SW480 (cell line): ENCODE results near the gene KDM8.

Experiments used
- DNase-seq: peaks from one replicate; pipeline ENCODE4 v3.0.0-alpha.2; 2016; ENCODE audit warnings: low spot score

The KDM8 gene

DNA sequence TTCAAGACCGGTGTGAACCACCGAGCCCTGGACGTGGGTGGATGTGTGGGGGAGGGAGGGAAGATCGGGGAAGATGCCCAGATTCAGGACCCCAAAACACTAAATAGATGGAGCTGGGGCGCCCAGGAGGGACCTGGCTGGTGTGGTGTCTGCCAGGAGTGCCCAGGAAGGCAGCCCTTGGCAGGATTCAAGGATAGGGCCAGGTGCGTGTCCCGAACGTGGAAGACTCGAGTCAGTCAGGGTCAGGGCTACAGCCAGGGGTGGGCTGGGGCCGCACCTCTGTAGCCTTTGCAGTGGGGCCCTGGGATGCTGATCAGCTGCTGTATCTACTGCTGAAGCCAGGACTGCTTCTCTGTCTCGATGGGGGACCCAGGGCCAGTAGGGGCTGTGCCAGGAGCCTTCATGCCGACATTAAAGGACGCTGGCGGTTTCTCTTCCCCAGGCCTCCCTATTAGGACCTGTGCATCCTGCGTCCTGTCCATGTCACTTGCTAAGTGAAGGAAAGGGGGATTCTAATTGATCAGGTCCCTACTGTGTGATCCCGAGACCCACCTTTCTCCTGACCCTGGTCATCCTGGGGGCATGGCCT is 13.1 kb downstream of the KDM8 start:
- no peak for DNase-seq

DNA sequence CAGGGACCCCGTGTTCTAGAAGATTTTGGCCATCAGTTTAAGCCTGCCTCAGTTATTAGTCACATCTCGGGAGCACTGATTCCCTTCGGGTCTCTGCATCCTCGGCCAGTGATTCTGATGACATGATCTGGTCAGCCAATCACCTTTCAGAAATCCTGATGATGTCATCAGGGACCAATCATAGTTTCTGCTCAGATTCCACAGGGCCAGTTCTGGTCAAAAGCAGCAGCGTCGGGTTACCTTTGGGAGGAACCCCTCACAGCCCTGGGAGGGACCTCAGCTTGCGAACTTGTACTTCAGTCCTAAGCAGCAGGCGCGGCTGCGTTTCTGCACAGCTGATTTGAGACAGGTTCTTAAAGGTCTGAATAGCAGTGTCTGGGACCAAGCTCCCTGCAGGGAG is 13.9 kb downstream of the KDM8 start:
- no peak for DNase-seq

DNA sequence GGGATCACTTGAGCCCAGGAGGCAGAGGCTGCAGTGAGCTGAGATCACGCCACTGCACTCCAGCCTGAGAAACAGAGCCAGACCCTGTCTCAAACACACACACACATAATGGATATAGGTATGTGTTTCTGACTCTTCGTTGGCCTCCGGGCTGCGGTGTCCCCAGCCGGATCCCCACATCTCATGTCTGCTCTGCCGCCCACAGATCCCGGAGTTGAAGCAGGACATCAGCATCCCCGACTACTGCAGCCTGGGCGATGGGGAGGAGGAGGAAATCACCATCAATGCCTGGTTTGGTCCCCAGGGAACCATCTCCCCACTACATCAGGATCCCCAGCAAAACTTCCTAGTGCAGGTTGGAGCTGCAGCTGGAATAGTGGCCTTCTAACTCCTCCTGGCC is 15.4 kb downstream of the KDM8 start:
- DNase-seq, result no peak

DNA sequence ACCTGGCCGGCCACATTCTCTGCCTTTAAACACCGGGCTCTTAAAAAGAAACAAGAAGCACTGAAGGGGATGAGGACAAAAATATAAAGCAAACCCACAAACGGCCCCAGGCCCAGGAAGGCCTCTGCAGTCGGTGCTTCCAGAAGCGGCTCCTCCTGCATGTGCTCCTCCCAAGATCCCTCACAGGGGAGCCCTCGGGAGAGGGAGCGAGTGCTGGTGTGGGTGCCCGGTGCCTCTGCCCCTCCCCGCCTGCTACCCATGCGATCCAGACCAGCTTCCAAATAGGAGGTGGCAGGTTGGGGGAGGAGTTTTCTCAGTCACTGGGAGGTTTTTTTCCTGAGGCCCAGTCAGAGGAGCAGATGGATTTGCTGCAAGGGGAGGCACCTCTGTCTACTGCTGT is 15.8 kb downstream of the KDM8 start:
- no peak for DNase-seq

DNA sequence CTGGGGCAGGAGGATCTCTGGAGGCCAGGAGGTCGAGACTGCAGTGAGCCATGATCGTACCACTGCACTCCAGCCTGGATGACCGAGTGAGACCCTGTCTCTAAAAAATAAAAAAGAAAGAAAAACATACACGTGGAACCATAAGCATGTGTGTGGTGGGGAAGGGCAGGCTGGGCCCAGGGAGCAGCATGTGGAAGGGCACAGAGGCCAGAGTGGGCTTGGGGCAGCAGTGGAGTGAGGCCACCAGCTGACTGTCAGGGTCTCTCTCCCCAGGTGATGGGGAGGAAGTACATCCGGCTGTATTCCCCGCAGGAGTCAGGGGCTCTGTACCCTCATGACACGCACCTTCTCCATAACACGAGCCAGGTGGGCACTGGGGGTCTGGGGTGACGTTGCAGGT is 16.8 kb downstream of the KDM8 start:
- no peak for DNase-seq

DNA sequence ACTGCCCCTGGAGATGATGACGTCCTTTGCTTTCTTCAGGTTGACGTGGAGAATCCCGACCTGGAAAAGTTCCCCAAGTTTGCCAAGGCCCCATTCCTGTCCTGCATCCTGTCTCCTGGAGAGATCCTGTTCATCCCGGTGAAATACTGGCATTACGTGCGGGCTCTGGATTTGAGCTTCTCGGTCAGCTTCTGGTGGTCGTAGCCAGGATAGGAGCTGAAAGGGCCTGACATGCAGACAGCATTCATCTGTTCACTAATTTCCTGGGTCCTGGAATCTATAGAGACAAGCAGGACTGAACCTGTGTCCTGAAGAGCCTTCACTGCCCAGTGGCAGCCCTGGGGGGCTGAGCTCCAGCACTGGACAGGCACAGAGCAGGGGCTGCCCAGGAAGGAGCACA is 17.2 kb downstream of the KDM8 start:
- no peak for DNase-seq

DNA sequence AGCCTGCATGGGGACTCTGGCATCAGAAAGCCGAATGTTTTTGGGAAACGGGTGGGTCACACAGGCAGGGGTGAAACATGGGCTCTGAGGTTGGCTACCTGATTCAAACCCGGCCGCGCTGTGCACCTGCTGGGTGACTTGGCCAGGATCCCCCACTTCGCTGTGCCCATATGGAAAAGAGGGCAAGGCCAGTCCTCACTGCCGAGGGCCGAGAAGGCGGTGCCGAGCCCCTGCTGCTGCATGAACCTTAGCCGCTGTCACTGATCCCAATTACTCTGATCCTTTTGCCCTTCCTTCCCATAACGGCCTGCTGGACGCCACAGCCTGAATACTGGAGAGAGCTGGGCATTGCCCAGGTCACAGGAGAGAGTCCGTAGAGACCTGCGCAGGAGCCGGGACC is 17.7 kb downstream of the KDM8 start:
- DNase-seq, result no peak

DNA sequence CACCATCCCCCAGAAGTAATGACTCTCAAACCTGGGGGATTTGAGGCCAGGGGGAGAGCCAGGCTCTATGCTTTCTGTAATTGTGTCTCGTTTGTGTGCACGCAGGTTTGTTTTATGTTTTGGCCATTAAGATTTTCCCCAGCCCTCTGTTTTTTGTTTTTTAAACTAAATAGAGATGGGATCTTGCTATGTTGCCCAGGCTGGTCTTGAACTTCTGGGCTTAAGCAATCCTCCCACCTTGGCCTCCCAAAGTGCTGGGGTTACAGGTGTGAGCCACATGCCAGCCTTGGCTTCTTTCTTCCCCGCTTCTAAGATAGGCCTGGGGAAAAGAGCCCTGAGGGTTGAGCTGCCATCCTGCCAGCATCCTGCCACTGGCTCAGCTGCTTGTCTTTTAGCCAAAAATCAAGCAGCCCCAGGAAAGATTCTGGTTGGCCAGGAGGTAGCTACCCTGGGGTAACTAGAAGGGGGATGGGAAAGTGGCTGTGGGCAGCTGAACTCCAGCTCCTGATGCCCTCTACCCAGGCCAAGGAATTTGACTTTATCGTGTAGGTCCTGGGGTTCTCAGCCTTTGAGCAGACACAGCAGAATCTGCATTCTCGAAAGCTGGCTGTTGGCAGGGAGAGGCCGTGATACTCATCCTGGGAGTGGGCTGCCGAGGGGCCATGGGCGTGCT is 18.4 kb downstream of the KDM8 start:
- DNase-seq, result no peak

DNA sequence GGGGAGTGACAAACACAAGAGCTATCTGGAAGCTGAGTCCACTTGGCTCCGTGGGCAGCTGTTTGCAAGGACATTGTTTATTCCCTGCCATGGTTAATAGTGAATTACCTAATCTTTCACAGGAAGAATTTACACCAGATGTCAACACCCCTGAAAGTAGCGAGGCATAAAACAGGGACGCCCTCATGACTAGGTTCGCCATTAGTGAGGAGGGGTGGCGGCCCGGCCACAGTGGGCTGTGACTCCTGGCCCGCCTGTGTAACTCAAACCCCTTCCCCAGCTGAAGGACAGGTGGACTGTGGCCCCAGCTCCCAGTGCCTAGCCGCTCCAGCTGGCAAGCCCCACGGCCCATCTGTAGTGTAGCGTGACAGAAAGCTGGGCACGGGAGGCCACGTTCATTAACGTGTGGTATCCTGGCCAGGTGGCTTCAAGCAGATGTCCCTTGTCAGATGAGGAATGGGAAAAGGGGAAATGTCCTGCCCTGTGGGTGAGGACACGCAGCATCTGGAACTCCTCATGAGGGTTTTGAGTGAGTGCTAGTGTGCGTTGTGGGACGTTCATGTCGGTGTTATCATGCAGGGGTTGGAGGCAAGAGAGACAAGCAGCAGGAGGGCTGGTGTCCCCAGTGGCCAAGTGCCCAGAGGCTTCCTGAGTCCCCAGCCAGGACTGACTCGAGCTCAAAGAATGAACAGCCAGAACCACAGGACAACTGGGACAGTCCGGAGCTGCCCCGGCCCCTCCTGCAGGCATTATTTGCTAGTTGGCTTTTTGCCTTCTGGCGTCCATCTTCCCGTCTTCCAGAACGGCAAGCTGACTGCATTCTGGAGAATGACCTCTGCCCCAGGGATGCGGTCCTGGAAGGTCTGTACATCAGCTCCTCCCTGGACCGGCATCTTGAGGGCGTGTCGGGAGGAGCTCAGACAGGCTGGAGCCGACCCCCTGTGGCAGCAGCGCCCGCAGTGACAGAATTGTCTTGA is 19.2 kb downstream of the KDM8 start:
- DNase-seq, result no peak

DNA sequence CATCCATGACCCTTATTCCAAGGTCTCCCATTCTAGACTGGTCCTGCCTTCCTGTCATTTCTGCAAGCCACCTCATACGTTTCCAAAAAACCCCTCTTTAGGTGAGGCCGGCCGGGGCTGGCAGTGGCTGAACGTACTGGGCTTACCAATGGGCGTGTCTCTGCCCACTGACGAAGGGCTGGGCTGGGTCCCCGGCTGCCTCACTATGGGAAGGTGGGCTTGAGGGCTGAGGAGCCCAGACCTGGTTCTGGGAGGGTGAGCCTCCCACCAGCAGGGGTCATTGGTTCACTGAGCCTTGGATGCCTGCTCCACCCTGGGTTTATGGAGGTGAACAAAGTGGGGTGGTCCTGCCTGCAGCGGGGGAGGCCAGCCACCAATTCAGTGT is 19.9 kb downstream of the KDM8 start:
- DNase-seq, result no peak

DNA sequence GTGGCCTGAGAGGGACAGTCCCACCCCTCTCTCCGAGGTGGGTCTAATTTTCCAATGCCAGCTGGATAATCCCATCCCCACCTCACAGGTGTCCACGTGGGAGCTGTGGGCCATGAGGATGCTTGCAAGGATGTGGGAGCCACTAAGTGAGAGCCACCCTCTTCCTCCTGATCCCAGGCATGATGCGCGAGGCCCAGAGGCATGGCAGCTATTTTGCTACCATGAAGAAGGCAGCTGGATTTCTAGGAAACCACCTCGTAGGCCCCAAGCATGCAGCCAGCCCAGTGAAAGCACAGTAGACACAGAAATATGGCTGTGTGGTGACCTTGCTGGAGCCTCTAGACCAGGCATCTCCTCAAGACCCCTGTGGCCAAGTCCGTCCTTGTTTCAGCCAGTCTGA is 20.4 kb downstream of the KDM8 start:
- no peak for DNase-seq

DNA sequence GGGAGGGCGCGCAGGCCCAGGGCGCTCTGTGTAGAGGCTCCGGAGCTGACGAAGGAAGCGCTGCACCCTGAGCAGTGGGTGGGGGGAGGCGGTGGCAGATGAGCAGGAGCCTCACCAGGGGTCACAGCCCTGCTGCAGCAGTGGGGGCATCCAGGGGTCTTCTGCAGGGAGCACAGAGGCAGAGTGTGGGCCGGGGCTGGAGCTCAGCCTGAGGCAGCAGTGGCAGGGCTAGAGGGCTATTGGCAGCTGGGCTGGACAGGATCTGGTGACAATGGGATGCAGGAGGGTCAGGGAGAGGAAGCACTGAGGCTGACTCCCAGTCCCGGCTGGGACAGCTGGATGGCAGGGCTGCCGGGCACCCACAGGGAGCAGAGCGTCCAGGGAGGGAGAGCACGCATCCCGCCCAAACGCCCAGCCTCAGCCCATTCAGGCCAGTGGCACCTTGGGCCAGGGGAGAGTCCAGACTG is 21.0 kb downstream of the KDM8 start:
- DNase-seq, result no peak

DNA sequence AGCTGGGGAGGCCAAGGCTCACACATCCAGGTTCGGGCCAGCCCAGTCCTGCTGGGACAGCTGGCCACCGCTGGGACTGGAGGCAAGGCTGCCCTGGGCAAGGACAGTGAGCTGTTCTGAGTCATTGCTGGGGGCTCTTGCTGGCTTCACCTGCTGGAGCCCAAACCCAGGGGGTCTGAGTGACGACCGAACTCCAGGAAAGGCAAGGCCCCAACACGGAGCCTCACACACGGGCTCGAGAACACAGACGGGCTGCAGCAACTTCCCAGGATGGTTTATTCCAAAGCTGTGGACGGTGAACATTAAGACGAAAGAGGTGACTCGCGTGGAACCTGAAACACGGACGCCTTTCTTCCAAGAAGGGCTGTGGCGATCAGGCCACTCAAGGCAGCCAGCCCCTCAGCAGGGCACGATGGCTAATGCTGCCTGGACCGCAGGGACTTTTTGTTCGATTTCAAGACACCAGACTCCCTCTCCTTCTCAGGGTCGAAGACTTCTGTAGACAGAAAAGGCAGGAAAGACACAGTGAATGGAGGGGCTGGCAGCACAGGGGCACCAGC is 21.5 kb downstream of the KDM8 start:
- no peak for DNase-seq

DNA sequence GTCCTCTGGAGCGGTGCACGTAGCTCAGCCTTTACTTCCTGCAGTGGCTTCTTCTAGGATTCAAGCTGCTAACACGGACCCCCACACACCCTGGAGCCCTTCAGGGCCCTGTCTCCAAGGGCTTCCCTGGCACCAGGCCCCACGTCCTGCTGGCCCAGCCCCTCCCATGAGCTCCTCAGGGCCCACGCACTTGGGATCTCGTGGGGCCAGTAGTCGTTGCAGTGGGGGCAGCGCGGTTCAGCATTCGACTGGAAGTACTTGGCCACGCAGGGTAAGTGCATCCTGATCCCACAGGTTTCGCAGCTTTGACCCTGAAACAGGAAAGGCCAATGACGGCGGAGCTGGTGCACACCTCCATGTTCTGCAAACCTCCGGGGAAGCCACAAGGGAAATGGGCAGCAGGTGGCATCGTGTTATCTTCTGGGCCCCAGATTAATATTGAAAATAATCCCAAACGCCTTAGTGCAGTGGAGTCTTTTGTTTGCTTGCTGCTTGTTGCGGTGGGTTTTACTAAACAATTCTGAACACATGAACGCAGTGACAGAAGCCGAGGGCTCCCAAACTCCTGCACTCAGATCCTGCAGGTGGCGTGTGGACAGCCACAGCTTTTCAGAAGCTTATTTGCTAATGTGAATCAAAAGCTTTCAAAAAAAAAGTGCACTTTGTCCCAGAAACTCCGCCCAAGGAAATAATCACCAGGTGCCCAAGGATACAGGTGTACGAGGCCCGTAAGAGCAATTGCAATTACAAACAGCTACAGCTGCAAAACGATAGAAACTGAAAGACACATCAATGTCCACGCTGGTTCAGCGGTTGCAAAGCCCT is 22.4 kb downstream of the KDM8 start:
- peak; percentile 19 for DNase-seq

DNA sequence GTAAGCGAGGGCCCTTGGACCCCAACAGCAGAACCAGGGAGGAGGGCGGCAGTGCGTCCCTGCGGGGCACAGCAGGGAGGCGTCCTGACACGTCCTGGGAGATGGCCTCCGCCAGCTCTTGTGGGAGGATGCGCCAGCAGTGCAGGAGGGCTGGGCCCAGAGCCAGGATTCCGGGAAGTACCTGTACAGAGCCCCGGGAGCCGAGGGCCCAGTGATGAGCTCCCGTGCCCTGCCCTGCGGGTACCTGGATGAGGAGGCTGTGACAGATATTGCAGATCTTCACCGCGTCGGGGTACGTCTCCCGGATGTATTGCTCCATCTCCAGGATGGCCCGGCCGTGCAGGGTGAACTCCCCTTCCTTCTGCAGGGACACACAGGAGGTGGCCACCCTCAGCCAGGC is 23.1 kb downstream of the KDM8 start:
- no peak for DNase-seq

DNA sequence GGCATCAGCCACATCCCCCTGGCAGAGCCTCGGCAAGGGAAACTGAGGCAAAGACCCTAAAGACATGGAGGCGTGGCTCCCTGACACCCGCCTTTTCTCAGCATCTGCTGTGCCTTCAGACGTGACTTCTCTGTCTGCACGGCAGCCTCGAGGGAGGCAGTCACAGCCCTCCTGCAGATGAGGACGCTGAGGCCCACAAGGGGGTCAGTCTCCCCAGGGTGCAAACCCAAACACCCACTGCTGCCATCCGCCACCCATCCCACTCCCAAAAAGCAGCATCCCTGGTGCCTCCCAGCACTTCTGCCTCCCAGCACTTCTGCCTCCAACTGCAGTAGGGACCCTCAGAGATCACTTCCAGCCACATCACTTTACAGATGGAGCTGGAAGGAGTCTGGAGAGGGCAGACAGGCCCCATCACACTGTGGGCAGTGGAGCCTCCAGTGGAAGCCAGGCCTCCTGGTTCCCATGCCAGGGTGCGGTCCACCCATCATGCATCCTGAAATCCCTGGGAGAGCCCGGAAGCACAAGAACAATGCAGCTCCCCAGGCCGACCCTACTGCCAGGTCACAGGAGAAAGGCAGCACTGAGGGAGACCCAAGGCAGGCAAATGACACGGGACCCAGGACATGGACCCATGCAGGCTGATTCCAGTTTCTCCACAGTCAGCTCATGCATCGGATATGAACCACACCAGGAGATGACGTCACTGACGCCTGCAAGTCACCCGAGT is 23.8 kb downstream of the KDM8 start:
- no peak for DNase-seq

DNA sequence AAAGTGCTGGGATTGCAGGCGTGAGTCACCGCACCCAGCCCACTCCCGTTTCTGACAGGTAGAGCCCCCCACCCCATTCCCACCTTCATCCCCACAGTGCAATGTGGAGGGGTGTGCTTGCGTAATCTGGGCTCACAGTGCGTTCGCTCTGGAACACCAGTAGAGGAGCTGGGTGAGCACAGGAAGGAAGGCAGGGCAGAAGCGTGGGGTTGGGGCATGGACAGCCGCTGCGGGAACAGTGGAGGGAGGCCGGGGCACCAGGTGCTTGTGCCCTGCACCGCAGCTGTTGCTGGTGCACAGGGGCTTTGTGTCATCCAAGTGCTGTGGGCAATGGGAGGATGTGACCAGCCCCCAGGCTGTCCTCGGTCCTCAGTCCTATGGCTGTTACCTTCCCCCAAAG is 24.7 kb downstream of the KDM8 start:
- DNase-seq, result no peak

DNA sequence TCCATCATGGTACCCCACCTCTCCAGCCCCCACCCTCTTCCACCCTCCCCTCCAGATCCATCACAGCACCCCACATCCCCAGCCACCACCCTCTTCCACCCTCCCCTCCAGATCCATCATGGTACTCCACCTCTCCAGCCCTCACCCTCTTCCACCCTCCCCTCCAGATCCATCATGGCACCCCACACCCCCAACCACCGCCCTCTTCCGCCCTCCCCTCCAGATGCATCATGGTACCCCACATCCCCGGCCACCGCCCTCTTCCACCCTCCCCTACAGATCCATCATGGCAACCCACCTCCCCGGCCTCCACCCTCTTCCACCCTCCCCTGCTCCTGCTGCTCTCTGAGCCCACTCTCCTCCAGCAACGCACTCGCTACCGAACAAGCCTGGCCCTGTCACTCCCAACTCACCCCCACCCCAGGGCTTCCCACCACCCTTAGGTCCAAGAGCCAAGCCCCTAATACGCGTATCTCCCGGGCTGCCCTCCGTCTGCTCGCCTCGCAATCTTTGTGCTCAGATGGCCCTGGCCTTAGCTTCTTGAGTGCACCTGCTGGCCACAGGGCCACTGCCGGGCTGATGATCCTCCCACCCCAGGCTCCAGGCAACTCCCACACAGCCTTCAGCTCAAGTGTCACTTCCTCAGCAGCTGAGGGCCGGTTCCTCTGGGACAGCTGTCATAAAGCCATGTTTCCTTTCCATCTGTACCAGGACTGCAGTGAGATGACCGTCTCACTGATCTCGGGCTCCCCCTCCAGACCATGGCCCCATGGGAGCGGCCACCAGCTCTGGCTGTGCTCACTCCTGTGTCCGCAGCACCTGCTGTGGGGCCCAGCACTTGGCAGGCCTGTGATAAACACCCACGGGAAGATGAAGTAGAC is 25.5 kb downstream of the KDM8 start:
- DNase-seq, result no peak

DNA sequence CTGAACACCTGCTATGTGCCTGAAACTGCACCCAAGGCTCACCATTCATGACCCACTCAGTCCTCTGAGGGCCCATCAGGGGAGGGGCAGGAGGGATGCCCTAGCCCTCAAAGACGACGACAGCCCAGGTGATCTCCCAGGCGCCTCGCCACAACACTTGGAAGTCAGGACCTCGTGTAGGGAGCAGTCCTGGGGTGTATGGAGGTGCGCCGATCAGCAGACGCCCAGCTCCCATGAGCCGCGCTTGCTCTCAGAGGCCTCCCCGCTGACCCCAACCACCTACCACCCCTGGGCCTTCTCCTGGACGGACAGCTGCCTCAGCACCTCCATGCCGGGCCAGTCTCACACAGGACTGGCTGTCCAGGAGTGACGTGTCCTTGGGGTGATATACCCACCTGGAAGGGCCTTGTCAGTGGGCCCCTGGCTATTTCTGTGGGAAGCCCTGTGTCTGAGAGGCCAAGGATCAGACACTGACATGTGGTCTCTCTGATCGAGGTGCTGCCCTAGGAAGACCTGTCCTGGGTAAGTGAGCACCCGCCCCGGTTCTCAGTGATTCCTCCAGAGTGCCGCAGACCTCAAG is 26.7 kb downstream of the KDM8 start:
- no peak for DNase-seq

DNA sequence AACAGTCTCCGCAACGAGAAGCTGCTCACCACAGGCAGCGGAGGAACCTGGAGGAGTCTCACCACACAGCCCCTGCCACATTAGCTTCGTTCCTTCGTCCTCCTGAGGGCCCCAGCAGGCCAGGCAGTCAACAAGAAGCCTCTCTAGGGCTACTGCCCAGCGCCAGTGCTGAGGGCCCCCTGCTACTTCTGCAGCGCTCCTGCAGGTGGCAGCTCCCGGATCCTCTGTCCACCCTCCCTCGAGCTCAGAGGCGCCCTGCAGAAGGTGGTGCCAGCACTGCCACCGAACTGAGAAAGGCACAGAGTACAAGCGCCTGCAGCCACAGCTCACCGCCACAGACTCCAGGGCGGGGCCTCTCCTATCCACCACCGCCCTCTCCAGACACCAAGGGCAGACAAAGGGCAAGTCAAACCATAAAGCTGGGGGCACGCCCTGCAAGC is 27.3 kb downstream of the KDM8 start:
- DNase-seq, result peak; percentile 53
